HG02870 (cell line): ENCODE results near the gene TAS2R20.

Experiments used
- ATAC-seq: cut with Tn5 transposase; IDR thresholded peaks from one replicate; pipeline ENCODE4 v1.9.1; 2021; ENCODE audit warnings: mild to moderate bottlenecking, moderate library complexity; ENCODE audit not compliant: unreplicated experiment

Gene TAS2R20

GRCh38 chr12:10960211-10960610 is 37.9 kb downstream of the TAS2R20 start:
- no peak for ATAC-seq

DNA sequence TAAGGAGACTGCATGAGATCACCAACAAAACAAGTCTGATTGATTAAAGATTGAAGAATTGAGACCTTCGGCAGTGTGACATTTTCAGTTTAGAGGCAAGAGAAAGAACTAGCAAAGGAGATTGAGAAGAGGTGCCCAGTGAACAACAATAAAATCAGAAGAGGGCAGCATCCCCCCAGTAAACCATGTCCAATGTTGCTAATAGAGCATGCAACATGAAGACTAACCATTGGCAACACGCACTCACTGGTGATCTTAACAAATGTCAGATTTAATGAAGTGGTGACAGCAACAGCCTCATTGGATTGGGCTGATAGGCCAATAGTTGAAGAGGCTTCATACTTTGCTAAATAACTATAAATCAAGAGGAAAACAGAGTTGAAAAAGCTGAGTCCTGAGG is 38.3 kb downstream of the TAS2R20 start:
- ATAC-seq, result no peak

DNA sequence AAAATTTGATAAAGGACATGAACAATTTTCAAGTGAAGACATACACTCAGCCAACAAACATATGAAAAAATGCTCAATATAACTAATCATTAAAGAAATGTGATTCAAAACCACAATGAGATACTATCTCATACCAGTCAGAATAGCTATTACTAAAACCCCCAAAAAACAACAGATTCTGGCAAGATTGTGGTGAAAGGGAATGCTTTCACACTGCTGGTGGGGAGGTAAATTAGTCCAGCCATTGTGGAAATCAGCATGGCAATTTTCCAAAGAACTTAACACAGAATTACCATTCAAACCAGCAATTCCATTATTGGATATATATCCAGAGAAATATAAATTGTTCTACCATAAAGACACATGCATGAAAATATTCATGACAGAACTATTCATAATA is 40.4 kb downstream of the TAS2R20 start:
- ATAC-seq, result no peak

DNA sequence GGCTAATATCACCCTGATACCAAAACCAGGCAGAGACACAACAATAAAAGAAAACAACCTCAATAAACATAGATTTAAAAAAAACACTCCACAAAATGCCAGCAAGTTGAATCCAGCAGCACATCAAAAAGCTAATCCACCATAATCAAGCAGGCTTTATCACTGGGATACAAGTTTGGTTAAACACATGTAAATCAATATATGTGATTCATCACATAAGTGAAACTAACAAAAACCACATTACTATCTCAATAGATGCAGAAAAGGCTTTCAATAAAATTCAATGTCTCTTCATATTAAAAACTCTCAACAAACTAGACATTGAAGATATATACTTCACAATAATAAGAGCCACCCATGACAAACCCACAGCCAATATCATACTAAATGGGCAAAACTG is 42.0 kb downstream of the TAS2R20 start:
- ATAC-seq, result no peak

GRCh38 chr12:10952645-10953044 is 45.5 kb downstream of the TAS2R20 start:
- no peak for ATAC-seq
